ENCODE measurements around the gene KMT2C.

Gene KMT2C

DNA sequence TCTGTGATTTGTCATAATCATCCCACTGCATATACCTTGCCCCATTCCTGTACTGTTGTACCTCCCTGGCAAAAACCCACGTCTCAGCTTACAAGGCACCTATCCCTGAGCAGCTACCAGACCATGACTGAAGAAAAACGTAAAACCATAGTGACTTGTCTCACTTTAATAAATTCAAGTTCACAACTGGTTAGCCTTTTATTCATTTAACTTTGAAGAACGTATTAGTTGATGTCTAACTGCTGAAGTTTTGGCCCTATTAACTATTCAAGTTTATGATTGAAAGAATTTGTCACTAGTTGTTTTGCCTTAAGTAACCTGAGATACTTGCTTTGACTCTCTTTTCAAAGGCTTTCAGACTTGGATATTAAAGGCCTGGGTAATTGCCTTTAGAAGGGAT lies 350.7 kb downstream of the KMT2C start:
- no peaks in the 10 kb centered on the region for H3K36me3 ChIP-seq (ENCODE audit: insufficient read depth, low read length)
- no peak overlapping the region for H3K4me3 ChIP-seq (ENCODE audit: low read length)
- peaks cover 8% of the 10 kb centered on the region for H3K9me3 ChIP-seq (ENCODE audit: low read length)
- H3K4me1 ChIP-seq (ENCODE audit: insufficient read depth, low read length), result peaks cover 6% of the 10 kb centered on the region
- H2AFZ ChIP-seq (ENCODE audit: low read depth, low read length), result no peak overlapping the region
- no peaks in the 10 kb centered on the region for H3K27me3 ChIP-seq (ENCODE audit: insufficient read depth, low read length)

Data from neuron (in vitro differentiated cells).